GM12878 (cell line): Measurements from ENCODE around the gene HIVEP3. TPM values are rescaled to one million over a fixed set of nuclear protein-coding genes. Genes with fewer than 3 reads are reported as not detected.

Source experiments
- ATAC-seq: fragments of 200-7000 bp; cut with Tn5 transposase; 3 replicates; pipeline ENCODE4 v1.9.1; 2020; ENCODE audit warnings: mild to moderate bottlenecking, moderate library complexity
- BruUV-seq: library from RNA; stranded (reverse); fragments of 400-500 nt; replicated peaks from 2 replicates; lab custom pipeline; 2021; lab: Mats Ljungman, UMichigan
- CTCF ChIA-PET: fragments of 300-600 bp; sonication (Branson Sonifier 250); formaldehyde crosslinking; extraction: SDS; loops from one replicate; lab custom pipeline; 2021; ENCODE audit warnings: inconsistent platforms; lab: Yijun Ruan, JAX
- POLR2A ChIA-PET: fragments of 350-600 bp; formaldehyde crosslinking; extraction: SDS; loops from one replicate; lab custom pipeline; 2021; ENCODE audit warnings: inconsistent platforms; lab: Charles Lee
- RAD21 ChIA-PET: fragments of 300-600 bp; sonication (Branson Sonifier 250); formaldehyde crosslinking; loops from one replicate; lab custom pipeline; 2023; ENCODE audit warnings: antibody characterized with exemption; ENCODE audit not compliant: unreplicated experiment; lab: Charles Lee
- SMC1A ChIA-PET: fragments of 300-600 bp; sonication (Branson Sonifier 250); formaldehyde crosslinking; loops from one replicate; lab custom pipeline; 2023; ENCODE audit not compliant: unreplicated experiment, uncharacterized antibody; lab: Charles Lee
- DNase-seq: peaks from one replicate; pipeline ENCODE4 v3.0.0-alpha.2; 2011; ENCODE audit warnings: low read depth, low spot score
- FAIRE-seq: peaks from 3 replicates; lab custom pipeline; 2011; peaks lifted over from hg19 to GRCh38; lab: Jason Lieb, UNC
- H2AFZ ChIP-seq: 2 replicates; pipeline ENCODE4 v1.6.0; 2011; ENCODE audit warnings: low read depth, low read length, control low read depth; ENCODE audit not compliant: control insufficient read depth
- H3K27ac ChIP-seq: 2 replicates; pipeline ENCODE4 v1.5.1; 2011; ENCODE audit warnings: control low read depth; ENCODE audit not compliant: control insufficient read depth, insufficient read depth
- H3K27me3 ChIP-seq, 2 experiments: replicated peaks in 1 of 2; 2 replicates each; pipeline versions ENCODE4 v1.6.0 to v1.6.1; 2011; ENCODE audit warnings: low read length in 1 of 2; ENCODE audit not compliant: control insufficient read depth in 2 of 2, insufficient read depth in 2 of 2
- H3K36me3 ChIP-seq, 2 experiments: 2 replicates each; pipeline ENCODE4 v1.5.1; 2011; ENCODE audit warnings: low read length in 1 of 2; ENCODE audit not compliant: control insufficient read depth in 2 of 2, insufficient read depth in 2 of 2
- H3K4me1 ChIP-seq: 2 replicates; pipeline ENCODE4 v1.6.1; 2011; ENCODE audit warnings: mild to moderate bottlenecking, low read length, moderate library complexity, mixed read lengths; ENCODE audit not compliant: control insufficient read depth, insufficient read depth
- H3K4me2 ChIP-seq: 2 replicates; pipeline ENCODE4 v1.6.0; 2011; ENCODE audit warnings: control low read depth; ENCODE audit not compliant: control insufficient read depth, insufficient read depth
- H3K4me3 ChIP-seq: fragments of 200-600 bp; sonication (generic); 2 replicates; pipeline ENCODE4 v1.5.1; 2016
- H3K79me2 ChIP-seq: 2 replicates; pipeline ENCODE4 v1.6.0; 2011; ENCODE audit warnings: low read length; ENCODE audit not compliant: control insufficient read depth, insufficient read depth
- H3K9ac ChIP-seq: 2 replicates; pipeline ENCODE4 v1.8.0; 2011; ENCODE audit warnings: low read length, control low read depth, mixed read lengths; ENCODE audit not compliant: control insufficient read depth, insufficient read depth
- H3K9me3 ChIP-seq: replicated peaks from 3 replicates; pipeline ENCODE4 v1.5.1; 2011; ENCODE audit warnings: mild to moderate bottlenecking, low read length; ENCODE audit not compliant: control insufficient read depth, insufficient read depth
- H4K20me1 ChIP-seq: 2 replicates; pipeline ENCODE4 v1.6.0; 2011; ENCODE audit not compliant: control insufficient read depth, insufficient read depth
- ATF2 ChIP-seq: IDR thresholded peaks from 2 replicates; pipeline ENCODE4 v1.6.1; 2012; ENCODE audit warnings: low read length, inconsistent platforms
- HDGF ChIP-seq: fragments of 450-650 bp; IDR thresholded peaks from 2 replicates; pipeline ENCODE4 v1.6.1; 2016; ENCODE audit warnings: antibody characterized with exemption
- MLLT1 ChIP-seq: fragments of 450-650 bp; IDR thresholded peaks from 2 replicates; pipeline ENCODE4 v1.6.1; 2016; ENCODE audit warnings: mild to moderate bottlenecking
- MXI1 ChIP-seq: fragments of 150-350 bp; IDR thresholded peaks from 2 replicates; pipeline ENCODE4 v1.6.1; 2011; ENCODE audit warnings: low read depth, mild to moderate bottlenecking, inconsistent platforms, low read length, improper control_type of control experiment
- NR2C1 ChIP-seq: fragments of 450-650 bp; IDR thresholded peaks from 2 replicates; pipeline ENCODE4 v1.6.1; 2017; ENCODE audit warnings: antibody characterized with exemption, mild to moderate bottlenecking, moderate library complexity
- PKNOX1 ChIP-seq: fragments of 450-650 bp; IDR thresholded peaks from 2 replicates; pipeline ENCODE4 v1.6.1; 2016; ENCODE audit warnings: mild to moderate bottlenecking
- RFX5 ChIP-seq: IDR thresholded peaks from 2 replicates; pipeline ENCODE4 v1.6.1; 2011; ENCODE audit warnings: low read depth, low read length, improper control_type of control experiment
- TBL1XR1 ChIP-seq: IDR thresholded peaks from 2 replicates; pipeline ENCODE4 v1.6.1; 2012; ENCODE audit warnings: low read depth, low read length, improper control_type of control experiment
- TCF7 ChIP-seq: IDR thresholded peaks from 2 replicates; pipeline ENCODE4 v1.6.1; 2014; ENCODE audit warnings: antibody characterized with exemption, borderline replicate concordance
- WGBS: methylation state at CpG from one replicate; pipeline ENCODE4 v1.1.6; 2016; ENCODE audit warnings: low lambda C conversion rate; ENCODE audit not compliant: insufficient replicate concordance, insufficient coverage; ENCODE audit errors: missing lambda C conversion rate; 5-methylcytosine and 5-hydroxymethylcytosine counted together
- in situ Hi-C: fragments of 300-500 bp; cut with MboI; formaldehyde crosslinking; loops from 9 replicates; pipeline ENCODE4 v1.14.3; 2018; ENCODE audit warnings: mixed read lengths
- intact Hi-C: fragments of 100-400 bp; cut with micrococcal nuclease; formaldehyde crosslinking; loops from one replicate; pipeline ENCODE4 v1.14.2; 2022; ENCODE audit not compliant: unreplicated experiment
- polyA plus RNA-seq, 11 experiments: library from polyadenylated mRNA; depleted of rRNA in 4 of 11; unstranded in 6 of 11; stranded (reverse) in 5 of 11; fragments of >200 nt; fragmentation: Nextera tagmentation in 4 of 11; fragmentation: Illumina TruSeq in 1 of 11; extraction: Ambion mirVana in 4 of 11; extraction: Trizol in 1 of 11; gene quantifications; 1 replicate in 1 of 11; 2 replicates in 10 of 11; pipeline versions ENCODE4 v1.2.1 to v1.2.3, GENCODE V29; 2011 to 2016; ENCODE audit warnings: inconsistent platforms in 2 of 11, missing spikeins in 2 of 11, low read depth in 1 of 11
- total RNA-seq, 4 experiments: library from RNA; depleted of rRNA in 3 of 4; stranded (reverse); fragments of >200 nt in 3 of 4; fragmentation: Illumina TruSeq in 1 of 4; extraction: Trizol in 1 of 4; gene quantifications; 2 replicates each; pipeline versions ENCODE4 v1.2.1 to v1.2.3, GENCODE V29; 2013 to 2021
- TF ChIP-seq, protein P1 (sequence below): fragments of 450-650 bp; IDR thresholded peaks from 2 replicates; pipeline ENCODE4 v1.6.1; 2017; ENCODE audit warnings: antibody characterized with exemption, mild to moderate bottlenecking, moderate library complexity
- TF ChIP-seq, protein P2 (sequence below): fragments of 450-650 bp; IDR thresholded peaks from 2 replicates; pipeline ENCODE4 v1.6.1; 2017; ENCODE audit warnings: low read depth, mild to moderate bottlenecking, moderate library complexity

Gene HIVEP3
- total and polyA plus RNA-seq, 10 of the 15 experiments (the other 5 are each of a cell fraction or from before 2014, with no cell fraction given): 1.8 to 13.6 (median 3.8) TPM

- TF ChIP-seq, protein P1, sequence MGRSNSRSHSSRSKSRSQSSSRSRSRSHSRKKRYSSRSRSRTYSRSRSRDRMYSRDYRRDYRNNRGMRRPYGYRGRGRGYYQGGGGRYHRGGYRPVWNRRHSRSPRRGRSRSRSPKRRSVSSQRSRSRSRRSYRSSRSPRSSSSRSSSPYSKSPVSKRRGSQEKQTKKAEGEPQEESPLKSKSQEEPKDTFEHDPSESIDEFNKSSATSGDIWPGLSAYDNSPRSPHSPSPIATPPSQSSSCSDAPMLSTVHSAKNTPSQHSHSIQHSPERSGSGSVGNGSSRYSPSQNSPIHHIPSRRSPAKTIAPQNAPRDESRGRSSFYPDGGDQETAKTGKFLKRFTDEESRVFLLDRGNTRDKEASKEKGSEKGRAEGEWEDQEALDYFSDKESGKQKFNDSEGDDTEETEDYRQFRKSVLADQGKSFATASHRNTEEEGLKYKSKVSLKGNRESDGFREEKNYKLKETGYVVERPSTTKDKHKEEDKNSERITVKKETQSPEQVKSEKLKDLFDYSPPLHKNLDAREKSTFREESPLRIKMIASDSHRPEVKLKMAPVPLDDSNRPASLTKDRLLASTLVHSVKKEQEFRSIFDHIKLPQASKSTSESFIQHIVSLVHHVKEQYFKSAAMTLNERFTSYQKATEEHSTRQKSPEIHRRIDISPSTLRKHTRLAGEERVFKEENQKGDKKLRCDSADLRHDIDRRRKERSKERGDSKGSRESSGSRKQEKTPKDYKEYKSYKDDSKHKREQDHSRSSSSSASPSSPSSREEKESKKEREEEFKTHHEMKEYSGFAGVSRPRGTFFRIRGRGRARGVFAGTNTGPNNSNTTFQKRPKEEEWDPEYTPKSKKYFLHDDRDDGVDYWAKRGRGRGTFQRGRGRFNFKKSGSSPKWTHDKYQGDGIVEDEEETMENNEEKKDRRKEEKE: no peak
- TF ChIP-seq HDGF (no peak), TBL1XR1 (no peak), RFX5 (no peak), NR2C1 (no peak)
Measured at GRCh38 chr1:41878495-41878894, 40.2 kb downstream of the HIVEP3 start (continued).

DNA sequence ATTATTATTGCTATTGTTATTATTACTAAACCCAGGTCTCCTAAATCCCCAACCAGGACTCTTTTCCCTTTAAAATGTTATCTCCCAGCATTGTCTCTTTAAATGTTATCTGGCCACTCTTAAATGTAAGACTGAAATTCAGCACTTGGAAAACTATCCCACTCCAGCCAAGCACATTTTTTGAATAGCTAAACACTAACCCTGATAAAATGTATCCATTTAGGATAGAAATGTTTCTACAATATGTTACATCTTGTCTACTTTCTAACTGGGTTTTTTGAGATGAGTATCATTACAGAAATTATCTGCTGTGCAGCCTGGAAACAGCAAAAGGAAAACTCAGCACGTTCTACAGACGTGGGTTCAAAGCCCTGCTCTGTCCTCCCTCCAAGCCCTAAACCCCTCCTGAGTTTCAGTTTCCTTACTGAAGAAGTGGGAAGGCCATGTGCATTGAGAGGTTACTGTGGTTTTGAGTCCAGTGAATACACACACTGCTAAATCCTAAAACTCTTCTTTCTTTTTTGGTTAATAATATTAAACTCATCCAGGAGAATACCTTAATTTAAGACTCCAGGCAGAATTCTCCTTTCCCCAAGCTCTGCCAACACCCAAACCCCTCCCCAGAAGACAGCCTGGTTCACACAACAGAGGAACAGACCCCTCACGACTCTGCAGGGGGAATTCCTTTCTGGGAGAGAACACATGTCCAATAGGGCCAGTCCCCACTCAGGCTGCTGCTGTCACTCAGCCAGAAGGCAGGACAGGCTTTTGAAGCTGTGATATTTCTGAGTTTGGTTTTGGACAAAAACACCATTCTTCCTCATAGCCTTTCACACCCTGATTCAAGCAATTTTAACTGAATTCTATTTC, 41.9 kb downstream of the HIVEP3 start:
- RAD21 ChIA-PET: interaction anchor here (0.6 to 1.2 kb wide), 3 partner anchors 15 to 303 kb away, joined by 3 to 5 read pairs (median 3); no protein-coding TSS in a partner anchor
- BruUV-seq: no TSS peak
- no peaks in the 10 kb centered on the region; the same call in none of the 2 replicates for H3K4me1 ChIP-seq
- peak overlapping the region; percentile 26 for H3K9ac ChIP-seq
- H3K4me2 ChIP-seq: peak overlapping the region; percentile 27; the same call in 1 of the 2 replicates
- peak overlapping the region; percentile 37; the same call in 1 of the 2 replicates for H2AFZ ChIP-seq
- POLR2A ChIA-PET: interaction anchor here (0.6 to 1.4 kb wide), 2 partner anchors 15 to 74 kb away, joined by 3 to 5 read pairs; no protein-coding TSS in a partner anchor
- 25% methylated on average over 3 of the region's 3 CpGs for WGBS
- peak overlapping the region; percentile 30 for H3K27ac ChIP-seq
- CTCF ChIA-PET: interaction anchor here (0.9 to 1.6 kb wide), 6 partner anchors 8 to 49 kb away, joined by 3 to 7 read pairs (median 4); no protein-coding TSS in a partner anchor
- SMC1A ChIA-PET: interaction anchor here (0.6 to 1.6 kb wide), 9 partner anchors 9 to 224 kb away, joined by 3 to 5 read pairs (median 3); no protein-coding TSS in a partner anchor
- H4K20me1 ChIP-seq: no peaks in the 10 kb centered on the region
- H3K27me3 ChIP-seq: no peaks in the 10 kb centered on the region
- intact Hi-C loops: no loop called here
- H3K9me3 ChIP-seq: no peaks in the 10 kb centered on the region; the same call in 2 of the 3 replicates
- in situ Hi-C loops: no loop called here
- peak; percentile 84 for ATAC-seq
- FAIRE-seq: no peak
- no peaks in the 10 kb centered on the region for H3K79me2 ChIP-seq
- no peak for DNase-seq
- H3K36me3 ChIP-seq: no peaks in the 10 kb centered on the region; a peak in 1 of 4 replicates
- no peak overlapping the region for H3K4me3 ChIP-seq
- TF ChIP-seq TCF7: no peak
- TF ChIP-seq MLLT1: no peak
- TF ChIP-seq, protein P2, sequence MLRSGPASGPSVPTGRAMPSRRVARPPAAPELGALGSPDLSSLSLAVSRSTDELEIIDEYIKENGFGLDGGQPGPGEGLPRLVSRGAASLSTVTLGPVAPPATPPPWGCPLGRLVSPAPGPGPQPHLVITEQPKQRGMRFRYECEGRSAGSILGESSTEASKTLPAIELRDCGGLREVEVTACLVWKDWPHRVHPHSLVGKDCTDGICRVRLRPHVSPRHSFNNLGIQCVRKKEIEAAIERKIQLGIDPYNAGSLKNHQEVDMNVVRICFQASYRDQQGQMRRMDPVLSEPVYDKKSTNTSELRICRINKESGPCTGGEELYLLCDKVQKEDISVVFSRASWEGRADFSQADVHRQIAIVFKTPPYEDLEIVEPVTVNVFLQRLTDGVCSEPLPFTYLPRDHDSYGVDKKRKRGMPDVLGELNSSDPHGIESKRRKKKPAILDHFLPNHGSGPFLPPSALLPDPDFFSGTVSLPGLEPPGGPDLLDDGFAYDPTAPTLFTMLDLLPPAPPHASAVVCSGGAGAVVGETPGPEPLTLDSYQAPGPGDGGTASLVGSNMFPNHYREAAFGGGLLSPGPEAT: peak; percentile 82
- TF ChIP-seq MXI1: 0 out of 2 replicates have a peak, but pooled peaks have one; percentile 26
- no peak for TF ChIP-seq ATF2
- TF ChIP-seq PKNOX1: peak; percentile 95
